ENCODE results near the gene TEKT3. TPM values are rescaled to one million over a fixed set of nuclear protein-coding genes. Genes with fewer than 3 reads are reported as not detected.

TEKT3 gene
- total RNA-seq, 3 donors from 2014 or later = 2.5 to 2.6 TPM; not detected in 1

GRCh38 chr17:15377200-15377599 is 35.8 kb upstream of the TEKT3 start:
- no peak for DNase-seq (ENCODE audit: low spot score in 2 of 2)
- intact Hi-C loops (cut with DNase I; ENCODE audit: low total_unique reads) = no loop called here
- TF ChIP-seq POLR2A (IDR thresholded peaks at IDR 0.05) = no peak
- no peak for TF ChIP-seq CTCF (IDR thresholded peaks at IDR 0.05)
- TF ChIP-seq POLR2AphosphoS5 (IDR thresholded peaks at IDR 0.05) = no peak
- H3K27ac ChIP-seq = peak overlapping the region; percentile 43 to 44
- H3K27me3 ChIP-seq = no peaks in the 10 kb centered on the region
- H3K4me1 ChIP-seq = no peaks in the 10 kb centered on the region
- H3K36me3 ChIP-seq = no peaks in the 10 kb centered on the region
- H3K9me3 ChIP-seq = no peaks in the 10 kb centered on the region
- H3K4me3 ChIP-seq = peak overlapping the region in 2 of 3 donors; percentile 14 to 30

GRCh38 chr17:15371376-15372130 is 30.2 kb upstream of the TEKT3 start:
- TF ChIP-seq CTCF (IDR thresholded peaks at IDR 0.05) (no peak), POLR2A (IDR thresholded peaks at IDR 0.05) (no peak), POLR2AphosphoS5 (IDR thresholded peaks at IDR 0.05) (no peak)
- Histone ChIP-seq H3K9me3 (no peaks in the 10 kb centered on the region), H3K27ac (no peak overlapping the region), H3K4me3 (no peak overlapping the region), H3K27me3 (no peaks in the 10 kb centered on the region), H3K4me1 (no peaks in the 10 kb centered on the region), H3K36me3 (no peaks in the 10 kb centered on the region)
- intact Hi-C loops (cut with DNase I; ENCODE audit: low total_unique reads) = no loop called here
- no peak for DNase-seq (ENCODE audit: low spot score in 2 of 2)

GRCh38 chr17:15368600-15368999 is 27.2 kb upstream of the TEKT3 start:
- H3K4me3 ChIP-seq = no peak overlapping the region
- intact Hi-C loops (cut with DNase I; ENCODE audit: low total_unique reads) = no loop called here
- no peak for TF ChIP-seq POLR2AphosphoS5 (IDR thresholded peaks at IDR 0.05)
- no peak for TF ChIP-seq POLR2A (IDR thresholded peaks at IDR 0.05)
- no peak for TF ChIP-seq CTCF (IDR thresholded peaks at IDR 0.05)
- H3K4me1 ChIP-seq = no peaks in the 10 kb centered on the region
- H3K27me3 ChIP-seq = no peaks in the 10 kb centered on the region
- no peaks in the 10 kb centered on the region for H3K9me3 ChIP-seq
- H3K27ac ChIP-seq = no peak overlapping the region
- H3K36me3 ChIP-seq = no peaks in the 10 kb centered on the region
- DNase-seq (ENCODE audit: low spot score in 2 of 2) = no peak

GRCh38 chr17:15366026-15366425 is 24.6 kb upstream of the TEKT3 start:
- TF ChIP-seq POLR2AphosphoS5 (IDR thresholded peaks at IDR 0.05) (no peak), POLR2A (IDR thresholded peaks at IDR 0.05) (no peak), CTCF (IDR thresholded peaks at IDR 0.05) (no peak)
- DNase-seq (ENCODE audit: low spot score in 2 of 2) = no peak
- H3K27ac ChIP-seq = no peak overlapping the region
- no peak overlapping the region for H3K4me3 ChIP-seq
- intact Hi-C loops (cut with DNase I; ENCODE audit: low total_unique reads) = no loop called here
- H3K27me3 ChIP-seq = no peaks in the 10 kb centered on the region
- no peaks in the 10 kb centered on the region for H3K36me3 ChIP-seq
- no peaks in the 10 kb centered on the region for H3K4me1 ChIP-seq
- no peaks in the 10 kb centered on the region for H3K9me3 ChIP-seq

- Histone ChIP-seq H3K4me1 (no peaks in the 10 kb centered on the region), H3K9me3 (no peaks in the 10 kb centered on the region), H3K27ac (no peak overlapping the region), H3K27me3 (no peaks in the 10 kb centered on the region), H3K36me3 (no peaks in the 10 kb centered on the region), H3K4me3 (no peak overlapping the region)
- DNase-seq (ENCODE audit: low spot score in 2 of 2) = no peak
- TF ChIP-seq POLR2A (IDR thresholded peaks at IDR 0.05) = no peak
- TF ChIP-seq POLR2AphosphoS5 (IDR thresholded peaks at IDR 0.05) = no peak
- no peak for TF ChIP-seq CTCF (IDR thresholded peaks at IDR 0.05)
- intact Hi-C loops (cut with DNase I; ENCODE audit: low total_unique reads) = no loop called here
Observed at GRCh38 chr17:15364615-15365014, 23.2 kb upstream of the TEKT3 start.
